Measurements from ENCODE around the gene FRYL.
"Not testable (repeated sequence)": the region's sequence is repeated elsewhere in the genome, so short reads cannot be mapped to it uniquely, and the experiment has no call there.

The FRYL gene

GRCh38 chr4:48767055-48767929 is 12.8 kb downstream of the FRYL start:
- no peak overlapping the region for H3K27ac ChIP-seq (ENCODE audit: low read depth in 2 of 2, low read length in 2 of 2)
- H3K36me3 ChIP-seq (ENCODE audit: control insufficient read depth in 2 of 2, insufficient read depth in 2 of 2, low read length in 2 of 2): peaks cover 0 to 6% of the 10 kb centered on the region in 2 donors
- H3K9ac ChIP-seq (ENCODE audit: low read depth in 1 of 2, low read length in 2 of 2): no peak overlapping the region
- no peaks in the 10 kb centered on the region for H3K4me1 ChIP-seq (ENCODE audit: control insufficient read depth in 2 of 2, insufficient read depth in 2 of 2, low read length in 2 of 2)
- H3K27me3 ChIP-seq (ENCODE audit: control insufficient read depth in 2 of 2, insufficient read depth in 2 of 2, low read length in 2 of 2): no peaks in the 10 kb centered on the region
- no peak overlapping the region for H3K4me3 ChIP-seq (ENCODE audit: low read length in 2 of 2)
- no peaks in the 10 kb centered on the region for H3K9me3 ChIP-seq (ENCODE audit: control insufficient read depth in 2 of 2, low read length in 2 of 2)

DNA sequence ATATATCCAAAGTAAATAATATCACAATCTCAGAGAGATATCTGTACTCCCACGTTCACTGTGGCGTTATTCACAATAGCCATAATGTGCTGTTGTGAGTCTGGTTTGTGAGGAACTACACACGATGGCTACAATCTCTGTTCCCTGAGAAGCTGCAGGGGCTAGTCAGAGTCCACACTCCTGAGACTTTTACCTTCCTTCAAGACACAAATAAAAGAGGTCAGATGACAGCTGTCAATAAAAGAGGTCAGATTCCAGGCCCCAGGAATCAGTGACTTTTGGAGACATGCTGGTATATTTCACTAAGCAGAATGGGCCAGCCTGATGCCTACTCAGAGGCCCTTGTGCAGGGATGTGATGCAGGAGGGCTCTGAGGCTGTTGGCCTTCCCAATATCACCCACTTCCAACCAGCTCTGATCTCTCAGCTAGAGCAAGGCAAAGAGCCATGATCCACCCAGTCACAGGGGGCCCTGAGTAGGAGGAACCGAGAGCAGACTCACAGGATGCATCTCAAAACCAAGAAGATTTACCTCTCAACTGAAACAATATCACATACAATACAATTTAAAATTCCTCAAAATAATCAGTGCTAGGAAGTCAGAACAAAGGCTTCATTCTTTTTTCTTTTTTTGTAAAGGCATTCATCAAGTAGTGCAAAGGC is 13.8 kb downstream of the FRYL start:
- no peak overlapping the region for H3K4me3 ChIP-seq (ENCODE audit: low read length in 2 of 2)
- no peaks in the 10 kb centered on the region for H3K9me3 ChIP-seq (ENCODE audit: control insufficient read depth in 2 of 2, low read length in 2 of 2)
- H3K27ac ChIP-seq (ENCODE audit: low read depth in 2 of 2, low read length in 2 of 2): no peak overlapping the region
- H3K27me3 ChIP-seq (ENCODE audit: control insufficient read depth in 2 of 2, insufficient read depth in 2 of 2, low read length in 2 of 2): no peaks in the 10 kb centered on the region
- H3K9ac ChIP-seq (ENCODE audit: low read depth in 1 of 2, low read length in 2 of 2): no peak overlapping the region
- peaks cover 0 to 6% of the 10 kb centered on the region in 2 donors for H3K36me3 ChIP-seq (ENCODE audit: control insufficient read depth in 2 of 2, insufficient read depth in 2 of 2, low read length in 2 of 2)
- no peaks in the 10 kb centered on the region for H3K4me1 ChIP-seq (ENCODE audit: control insufficient read depth in 2 of 2, insufficient read depth in 2 of 2, low read length in 2 of 2)

DNA sequence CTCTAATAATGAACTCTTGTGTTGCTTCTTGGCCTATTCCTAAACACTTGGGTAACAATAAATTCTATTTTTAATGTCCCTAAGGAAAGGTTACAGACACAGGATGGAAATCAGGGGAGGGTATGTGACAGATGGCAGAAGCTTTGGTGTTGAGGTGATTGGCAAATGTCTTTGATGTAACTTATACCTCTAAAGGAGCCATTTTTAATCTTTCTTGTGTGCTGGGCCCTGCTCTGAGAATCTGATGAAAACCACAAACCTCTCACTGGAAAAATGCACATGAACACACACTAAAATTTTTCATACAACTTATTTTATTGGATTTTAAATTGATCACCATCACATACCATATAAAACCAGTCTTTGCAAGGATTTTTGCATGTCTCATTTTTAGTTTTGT is 17.7 kb downstream of the FRYL start:
- no peaks in the 10 kb centered on the region for H3K36me3 ChIP-seq (ENCODE audit: control insufficient read depth in 2 of 2, insufficient read depth in 2 of 2, low read length in 2 of 2)
- H3K9me3 ChIP-seq (ENCODE audit: control insufficient read depth in 2 of 2, low read length in 2 of 2): no peaks in the 10 kb centered on the region
- no peaks in the 10 kb centered on the region for H3K4me1 ChIP-seq (ENCODE audit: control insufficient read depth in 2 of 2, insufficient read depth in 2 of 2, low read length in 2 of 2)
- no peak overlapping the region for H3K27ac ChIP-seq (ENCODE audit: low read depth in 2 of 2, low read length in 2 of 2)
- H3K9ac ChIP-seq (ENCODE audit: low read depth in 1 of 2, low read length in 2 of 2): no peak overlapping the region
- H3K4me3 ChIP-seq (ENCODE audit: low read length in 2 of 2): no peak overlapping the region
- no peaks in the 10 kb centered on the region for H3K27me3 ChIP-seq (ENCODE audit: control insufficient read depth in 2 of 2, insufficient read depth in 2 of 2, low read length in 2 of 2)

GRCh38 chr4:48761286-48761685 is 18.8 kb downstream of the FRYL start:
- no peaks in the 10 kb centered on the region for H3K27me3 ChIP-seq (ENCODE audit: control insufficient read depth in 2 of 2, insufficient read depth in 2 of 2, low read length in 2 of 2)
- H3K36me3 ChIP-seq (ENCODE audit: control insufficient read depth in 2 of 2, insufficient read depth in 2 of 2, low read length in 2 of 2): no peaks in the 10 kb centered on the region
- H3K9me3 ChIP-seq (ENCODE audit: control insufficient read depth in 2 of 2, low read length in 2 of 2): no peaks in the 10 kb centered on the region
- no peak overlapping the region for H3K4me3 ChIP-seq (ENCODE audit: low read length in 2 of 2)
- H3K27ac ChIP-seq (ENCODE audit: low read depth in 2 of 2, low read length in 2 of 2): no peak overlapping the region
- H3K4me1 ChIP-seq (ENCODE audit: control insufficient read depth in 2 of 2, insufficient read depth in 2 of 2, low read length in 2 of 2): no peaks in the 10 kb centered on the region
- no peak overlapping the region for H3K9ac ChIP-seq (ENCODE audit: low read depth in 1 of 2, low read length in 2 of 2)

DNA sequence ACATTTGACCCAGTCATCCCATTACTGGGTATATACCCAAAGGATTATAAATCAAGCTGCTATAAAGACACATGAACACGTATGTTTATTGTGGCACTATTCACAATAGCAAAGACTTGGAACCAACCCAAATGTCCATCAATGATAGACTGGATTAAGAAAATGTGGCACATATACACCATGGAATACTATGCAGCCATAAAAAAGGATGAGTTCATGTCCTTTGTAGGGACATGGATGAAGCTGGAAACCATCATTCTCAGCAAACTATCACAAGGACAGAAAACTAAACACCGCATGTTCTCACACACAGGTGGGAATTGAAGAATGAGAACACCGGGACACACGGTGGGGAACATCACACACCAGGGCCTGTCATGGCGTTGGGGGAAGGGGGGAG is 21.4 kb downstream of the FRYL start:
- H3K9ac ChIP-seq (ENCODE audit: low read depth in 1 of 2, low read length in 2 of 2); H3K27me3 ChIP-seq (ENCODE audit: control insufficient read depth in 2 of 2, insufficient read depth in 2 of 2, low read length in 2 of 2); H3K4me3 ChIP-seq (ENCODE audit: low read length in 2 of 2); H3K9me3 ChIP-seq (ENCODE audit: control insufficient read depth in 2 of 2, low read length in 2 of 2); H3K4me1 ChIP-seq (ENCODE audit: control insufficient read depth in 2 of 2, insufficient read depth in 2 of 2, low read length in 2 of 2); H3K36me3 ChIP-seq (ENCODE audit: control insufficient read depth in 2 of 2, insufficient read depth in 2 of 2, low read length in 2 of 2); H3K27ac ChIP-seq (ENCODE audit: low read depth in 2 of 2, low read length in 2 of 2): not testable (repeated sequence)

GRCh38 chr4:48756689-48757220 is 23.3 kb downstream of the FRYL start:
- H3K27ac ChIP-seq (ENCODE audit: low read depth in 2 of 2, low read length in 2 of 2): no peak overlapping the region
- no peaks in the 10 kb centered on the region for H3K9me3 ChIP-seq (ENCODE audit: control insufficient read depth in 2 of 2, low read length in 2 of 2)
- H3K9ac ChIP-seq (ENCODE audit: low read depth in 1 of 2, low read length in 2 of 2): no peak overlapping the region
- H3K4me3 ChIP-seq (ENCODE audit: low read length in 2 of 2): no peak overlapping the region
- H3K4me1 ChIP-seq (ENCODE audit: control insufficient read depth in 2 of 2, insufficient read depth in 2 of 2, low read length in 2 of 2): peaks cover 0 to 7% of the 10 kb centered on the region in 2 donors
- H3K36me3 ChIP-seq (ENCODE audit: control insufficient read depth in 2 of 2, insufficient read depth in 2 of 2, low read length in 2 of 2): no peaks in the 10 kb centered on the region
- no peaks in the 10 kb centered on the region for H3K27me3 ChIP-seq (ENCODE audit: control insufficient read depth in 2 of 2, insufficient read depth in 2 of 2, low read length in 2 of 2)

- Histone ChIP-seq H3K27ac (ENCODE audit: low read depth in 2 of 2, low read length in 2 of 2) (no peak overlapping the region), H3K36me3 (ENCODE audit: control insufficient read depth in 2 of 2, insufficient read depth in 2 of 2, low read length in 2 of 2) (no peaks in the 10 kb centered on the region), H3K4me1 (ENCODE audit: control insufficient read depth in 2 of 2, insufficient read depth in 2 of 2, low read length in 2 of 2) (peaks cover 0 to 7% of the 10 kb centered on the region in 2 donors), H3K27me3 (ENCODE audit: control insufficient read depth in 2 of 2, insufficient read depth in 2 of 2, low read length in 2 of 2) (no peaks in the 10 kb centered on the region), H3K4me3 (ENCODE audit: low read length in 2 of 2) (no peak overlapping the region), H3K9me3 (ENCODE audit: control insufficient read depth in 2 of 2, low read length in 2 of 2) (no peaks in the 10 kb centered on the region), H3K9ac (ENCODE audit: low read depth in 1 of 2, low read length in 2 of 2) (no peak overlapping the region)
Observed at GRCh38 chr4:48755281-48755680, 24.8 kb downstream of the FRYL start.

GRCh38 chr4:48753159-48753558 is 26.9 kb downstream of the FRYL start:
- Histone ChIP-seq H3K9ac (ENCODE audit: low read depth in 1 of 2, low read length in 2 of 2) (no peak overlapping the region), H3K27ac (ENCODE audit: low read depth in 2 of 2, low read length in 2 of 2) (no peak overlapping the region), H3K4me1 (ENCODE audit: control insufficient read depth in 2 of 2, insufficient read depth in 2 of 2, low read length in 2 of 2) (peaks cover 0 to 7% of the 10 kb centered on the region in 2 donors), H3K36me3 (ENCODE audit: control insufficient read depth in 2 of 2, insufficient read depth in 2 of 2, low read length in 2 of 2) (no peaks in the 10 kb centered on the region), H3K9me3 (ENCODE audit: control insufficient read depth in 2 of 2, low read length in 2 of 2) (no peaks in the 10 kb centered on the region), H3K27me3 (ENCODE audit: control insufficient read depth in 2 of 2, insufficient read depth in 2 of 2, low read length in 2 of 2) (no peaks in the 10 kb centered on the region), H3K4me3 (ENCODE audit: low read length in 2 of 2) (no peak overlapping the region)

GRCh38 chr4:48752726-48753125 is 27.4 kb downstream of the FRYL start:
- no peak overlapping the region for H3K27ac ChIP-seq (ENCODE audit: low read depth in 2 of 2, low read length in 2 of 2)
- no peaks in the 10 kb centered on the region for H3K36me3 ChIP-seq (ENCODE audit: control insufficient read depth in 2 of 2, insufficient read depth in 2 of 2, low read length in 2 of 2)
- H3K9ac ChIP-seq (ENCODE audit: low read depth in 1 of 2, low read length in 2 of 2): peak overlapping the region in 1 of 2 donors; percentile 14
- H3K4me3 ChIP-seq (ENCODE audit: low read length in 2 of 2): no peak overlapping the region
- H3K27me3 ChIP-seq (ENCODE audit: control insufficient read depth in 2 of 2, insufficient read depth in 2 of 2, low read length in 2 of 2): no peaks in the 10 kb centered on the region
- H3K4me1 ChIP-seq (ENCODE audit: control insufficient read depth in 2 of 2, insufficient read depth in 2 of 2, low read length in 2 of 2): peaks cover 0 to 7% of the 10 kb centered on the region in 2 donors
- H3K9me3 ChIP-seq (ENCODE audit: control insufficient read depth in 2 of 2, low read length in 2 of 2): no peaks in the 10 kb centered on the region

DNA sequence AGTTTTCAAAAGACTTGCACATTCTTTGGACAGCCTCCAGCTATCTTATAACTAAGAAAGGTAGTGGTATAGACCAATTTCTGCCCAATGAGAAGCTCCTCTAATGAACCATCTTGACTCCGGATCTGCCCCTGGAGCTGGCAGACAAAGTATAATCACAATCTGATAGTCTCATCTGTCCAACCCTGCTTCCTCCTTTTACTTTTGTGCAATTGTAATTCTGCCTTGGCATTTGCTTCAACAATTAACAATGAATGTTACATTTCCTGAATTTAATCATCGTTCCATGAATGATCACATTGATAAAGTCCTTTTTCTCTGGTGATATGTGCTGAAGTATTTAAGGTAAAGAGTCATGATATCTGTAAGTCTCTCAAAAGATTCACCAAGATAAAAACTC is 27.8 kb downstream of the FRYL start:
- no peak overlapping the region for H3K27ac ChIP-seq (ENCODE audit: low read depth in 2 of 2, low read length in 2 of 2)
- H3K36me3 ChIP-seq (ENCODE audit: control insufficient read depth in 2 of 2, insufficient read depth in 2 of 2, low read length in 2 of 2): no peaks in the 10 kb centered on the region

More for the DNA sequence above, 27.8 kb downstream of the FRYL start:
- Histone ChIP-seq H3K4me3 (ENCODE audit: low read length in 2 of 2) (no peak overlapping the region), H3K4me1 (ENCODE audit: control insufficient read depth in 2 of 2, insufficient read depth in 2 of 2, low read length in 2 of 2) (peaks cover 0 to 7% of the 10 kb centered on the region in 2 donors), H3K9ac (ENCODE audit: low read depth in 1 of 2, low read length in 2 of 2) (no peak overlapping the region), H3K27me3 (ENCODE audit: control insufficient read depth in 2 of 2, insufficient read depth in 2 of 2, low read length in 2 of 2) (no peaks in the 10 kb centered on the region), H3K9me3 (ENCODE audit: control insufficient read depth in 2 of 2, low read length in 2 of 2) (no peaks in the 10 kb centered on the region)

Measured in mucosa of rectum (tissue), 2 donors.